Stomach smooth muscle (tissue), 2 donors: ENCODE measurements around the gene KSR1.
A peak's percentile ranks its signal among the peaks of the same experiment; 100 is the strongest.

Experiments
- H3K27ac ChIP-seq: one replicate; pipeline ENCODE4 v1.7.0; 2013; ENCODE audit warnings: mild to moderate bottlenecking, low read length, inconsistent platforms
- H3K27me3 ChIP-seq, 2 donors: one replicate each; pipeline ENCODE4 v1.7.0; 2013; ENCODE audit warnings: low read length in 2 of 2; ENCODE audit not compliant: insufficient read depth in 2 of 2, control insufficient read depth in 1 of 2
- H3K36me3 ChIP-seq, 2 donors: one replicate each; pipeline ENCODE4 v1.7.0; 2013; ENCODE audit warnings: low read length in 2 of 2; ENCODE audit not compliant: control insufficient read depth in 2 of 2, insufficient read depth in 2 of 2
- H3K4me1 ChIP-seq: one replicate; pipeline ENCODE4 v1.7.0; 2013; ENCODE audit warnings: low read length; ENCODE audit not compliant: control insufficient read depth, insufficient read depth
- H3K4me3 ChIP-seq, 2 donors: one replicate each; pipeline ENCODE4 v1.7.0; 2013; ENCODE audit warnings: low read length in 2 of 2
- H3K9ac ChIP-seq, 2 donors: one replicate each; pipeline ENCODE4 v1.7.0; 2013; ENCODE audit warnings: low read length in 2 of 2, mild to moderate bottlenecking in 1 of 2
- H3K9me3 ChIP-seq, 2 donors: one replicate each; pipeline ENCODE4 v1.7.0; 2013; ENCODE audit warnings: low read length in 2 of 2; ENCODE audit not compliant: control insufficient read depth in 2 of 2
- donor health status: healthy.
- donor health status: Pancreatic carcinoma.

The KSR1 gene

GRCh38 chr17:27596566-27597187 lies 140.4 kb downstream of the KSR1 start:
- no peak overlapping the region for H3K4me3 ChIP-seq
- peaks cover 5% of the 10 kb centered on the region for H3K4me1 ChIP-seq
- H3K27me3 ChIP-seq, result no peaks in the 10 kb centered on the region
- no peaks in the 10 kb centered on the region for H3K9me3 ChIP-seq
- no peak overlapping the region for H3K27ac ChIP-seq
- no peak overlapping the region for H3K9ac ChIP-seq
- H3K36me3 ChIP-seq, result peaks cover 10 to 16% of the 10 kb centered on the region in 2 donors

DNA sequence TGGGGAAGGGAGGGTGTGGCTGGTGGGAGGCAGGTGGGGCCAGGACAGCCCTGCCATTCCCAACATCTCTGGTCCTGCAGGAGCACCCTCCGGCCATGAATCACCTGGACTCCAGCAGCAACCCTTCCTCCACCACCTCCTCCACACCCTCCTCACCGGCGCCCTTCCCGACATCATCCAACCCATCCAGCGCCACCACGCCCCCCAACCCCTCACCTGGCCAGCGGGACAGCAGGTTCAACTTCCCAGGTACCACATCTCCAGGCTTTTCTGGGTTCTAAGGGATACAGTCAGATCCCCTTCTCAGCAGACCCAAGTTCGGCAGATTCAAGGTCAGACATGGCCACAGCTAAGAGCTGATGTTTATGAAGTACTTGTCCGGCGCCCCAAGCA lies 140.9 kb downstream of the KSR1 start:
- Histone ChIP-seq H3K4me1 (peaks cover 5% of the 10 kb centered on the region), H3K9ac (no peak overlapping the region), H3K27me3 (no peaks in the 10 kb centered on the region), H3K9me3 (no peaks in the 10 kb centered on the region), H3K27ac (no peak overlapping the region), H3K4me3 (no peak overlapping the region), H3K36me3 (peaks cover 10 to 16% of the 10 kb centered on the region in 2 donors)

DNA sequence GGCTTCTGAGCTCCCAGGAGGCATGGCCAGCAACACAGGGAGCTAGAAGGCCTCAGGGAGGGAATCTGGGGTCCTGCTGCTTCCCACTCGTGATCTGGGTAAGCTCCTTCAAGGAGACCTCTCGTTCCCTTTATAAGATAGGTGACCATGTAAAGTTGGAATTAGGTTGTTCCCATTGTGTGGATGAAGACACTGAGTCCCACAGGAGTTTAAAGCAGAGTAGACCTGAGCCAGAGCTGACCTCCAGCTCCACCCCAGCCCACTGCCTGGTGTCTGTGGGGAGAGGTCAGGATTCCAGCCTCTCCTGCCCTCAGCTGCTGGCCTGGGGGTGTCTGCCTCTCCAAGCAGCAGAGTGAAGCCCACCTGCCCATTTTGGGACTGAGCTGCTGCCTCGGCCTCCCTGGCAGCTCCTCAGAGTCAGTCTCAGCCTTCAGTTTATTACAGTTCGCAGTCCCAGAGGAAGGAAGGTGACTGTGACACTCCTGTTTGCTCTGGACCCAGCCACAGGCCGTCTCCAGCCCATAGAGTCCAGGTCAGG lies 141.6 kb downstream of the KSR1 start:
- Histone ChIP-seq H3K9ac (no peak overlapping the region), H3K27ac (no peak overlapping the region), H3K4me1 (peaks cover 5% of the 10 kb centered on the region), H3K36me3 (peaks cover 9 to 12% of the 10 kb centered on the region in 2 donors), H3K4me3 (no peak overlapping the region), H3K9me3 (no peaks in the 10 kb centered on the region), H3K27me3 (no peaks in the 10 kb centered on the region)

DNA sequence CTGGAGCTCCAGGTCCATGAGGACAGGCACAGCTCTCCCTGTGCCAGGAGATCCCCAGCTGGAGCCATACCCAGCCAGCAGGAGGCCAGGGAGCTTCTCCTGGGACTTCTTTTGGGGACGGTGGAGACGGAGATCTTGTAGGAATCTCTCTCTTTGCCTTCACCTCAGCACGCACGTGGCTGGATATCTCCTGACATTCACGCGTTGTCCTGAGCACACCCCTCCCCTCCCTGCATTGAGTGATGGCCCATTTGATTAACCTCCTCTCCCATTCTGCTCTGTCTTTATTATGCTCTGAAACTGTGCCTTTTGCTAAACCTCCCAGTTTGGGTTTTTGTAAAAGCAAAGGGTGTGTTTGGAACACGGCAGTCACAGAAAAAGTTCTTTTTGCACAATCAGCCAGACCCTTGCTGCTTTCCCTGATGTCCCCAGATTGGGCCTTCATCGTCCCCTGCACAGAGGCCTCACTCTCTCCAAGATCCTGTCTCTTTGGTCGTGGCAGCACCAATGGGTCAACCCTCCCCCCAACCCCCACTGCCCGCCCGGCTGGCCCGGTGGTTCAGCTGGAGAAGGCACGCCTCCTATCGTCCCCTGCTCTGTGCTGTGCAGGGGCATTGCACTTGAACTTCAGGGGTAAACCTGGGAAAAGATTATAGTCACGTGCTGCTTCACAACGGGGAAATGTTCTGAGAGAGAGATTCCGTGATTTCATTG lies 142.2 kb downstream of the KSR1 start:
- Histone ChIP-seq H3K4me1 (peaks cover 5% of the 10 kb centered on the region), H3K4me3 (no peak overlapping the region), H3K9ac (no peak overlapping the region), H3K27ac (no peak overlapping the region), H3K36me3 (peaks cover 7 to 12% of the 10 kb centered on the region in 2 donors), H3K27me3 (no peaks in the 10 kb centered on the region), H3K9me3 (no peaks in the 10 kb centered on the region)

- no peak overlapping the region for H3K27ac ChIP-seq
- no peak overlapping the region for H3K9ac ChIP-seq
- H3K27me3 ChIP-seq, result no peaks in the 10 kb centered on the region
- peaks cover 14 to 24% of the 10 kb centered on the region in 2 donors for H3K36me3 ChIP-seq
- no peaks in the 10 kb centered on the region for H3K9me3 ChIP-seq
- no peak overlapping the region for H3K4me3 ChIP-seq
- H3K4me1 ChIP-seq, result peaks cover 5% of the 10 kb centered on the region
These were observed 144.2 kb downstream of the KSR1 start for GRCh38 chr17:27600471-27600870.

DNA sequence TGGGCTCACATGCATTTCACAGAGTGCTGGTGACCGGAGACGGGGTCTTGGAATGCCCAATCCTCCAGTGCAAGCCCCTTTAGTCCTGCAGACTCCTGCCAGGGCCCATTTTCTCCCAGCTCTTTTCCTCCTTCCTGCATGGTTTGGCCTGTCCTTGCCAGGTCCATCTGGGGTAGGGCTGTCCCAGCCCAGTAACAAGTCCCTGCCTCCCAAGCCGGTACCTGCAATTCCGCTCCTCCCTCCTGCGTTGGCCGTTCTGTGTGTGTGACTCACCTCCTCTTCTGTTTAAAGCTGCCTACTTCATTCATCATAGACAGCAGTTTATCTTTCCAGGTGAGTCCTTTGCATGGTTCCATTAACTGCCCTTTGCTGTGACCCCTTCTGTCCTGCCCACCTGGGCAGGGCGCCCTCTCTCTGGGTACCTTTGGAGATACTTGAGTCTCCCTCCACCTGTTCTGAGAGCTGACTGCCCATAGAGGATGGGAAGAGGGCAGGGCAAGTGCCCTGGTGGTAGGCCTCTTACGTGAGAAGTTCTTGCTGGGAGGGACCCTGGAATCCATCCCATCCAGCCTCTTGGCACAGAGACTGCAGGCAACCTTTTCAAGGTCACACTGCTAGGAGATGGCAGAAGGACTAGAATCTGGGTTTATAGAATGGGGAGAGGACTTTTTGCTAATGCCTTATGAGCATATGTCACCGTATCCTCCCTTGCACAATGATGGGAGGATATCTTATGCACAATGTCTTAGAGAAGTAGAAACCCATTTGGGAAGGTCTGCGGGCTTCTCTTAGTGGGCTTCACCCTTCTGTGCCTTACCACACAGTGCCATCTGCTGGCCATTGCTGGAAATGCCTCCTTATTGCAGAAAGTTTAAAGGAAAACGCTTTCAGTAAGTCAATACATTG lies 145.1 kb downstream of the KSR1 start:
- H3K36me3 ChIP-seq, result peaks cover 17 to 28% of the 10 kb centered on the region in 2 donors
- H3K4me3 ChIP-seq, result peak overlapping the region in 1 of 2 donors; percentile 35
- no peaks in the 10 kb centered on the region for H3K9me3 ChIP-seq
- H3K9ac ChIP-seq, result no peak overlapping the region
- H3K27me3 ChIP-seq, result no peaks in the 10 kb centered on the region
- no peak overlapping the region for H3K27ac ChIP-seq
- peaks cover 5% of the 10 kb centered on the region for H3K4me1 ChIP-seq

GRCh38 chr17:27601975-27602302 lies 145.7 kb downstream of the KSR1 start:
- peaks cover 17 to 30% of the 10 kb centered on the region in 2 donors for H3K36me3 ChIP-seq
- no peaks in the 10 kb centered on the region for H3K27me3 ChIP-seq
- no peak overlapping the region for H3K9ac ChIP-seq
- H3K27ac ChIP-seq, result no peak overlapping the region
- H3K4me3 ChIP-seq, result no peak overlapping the region
- H3K4me1 ChIP-seq, result peaks cover 5% of the 10 kb centered on the region
- H3K9me3 ChIP-seq, result no peaks in the 10 kb centered on the region

- no peaks in the 10 kb centered on the region for H3K9me3 ChIP-seq
- no peak overlapping the region for H3K27ac ChIP-seq
- H3K36me3 ChIP-seq, result peaks cover 15 to 31% of the 10 kb centered on the region in 2 donors
- H3K27me3 ChIP-seq, result no peaks in the 10 kb centered on the region
- H3K4me1 ChIP-seq, result peaks cover 5% of the 10 kb centered on the region
- H3K4me3 ChIP-seq, result no peak overlapping the region
- H3K9ac ChIP-seq, result no peak overlapping the region
These were observed 146.6 kb downstream of the KSR1 start for GRCh38 chr17:27602721-27603420.

GRCh38 chr17:27603421-27603770 lies 147.1 kb downstream of the KSR1 start:
- peaks cover 16 to 33% of the 10 kb centered on the region in 2 donors for H3K36me3 ChIP-seq

More at GRCh38 chr17:27603421-27603770, 147.1 kb downstream of the KSR1 start:
- no peaks in the 10 kb centered on the region for H3K27me3 ChIP-seq
- no peak overlapping the region for H3K4me3 ChIP-seq
- H3K27ac ChIP-seq, result no peak overlapping the region
- H3K9me3 ChIP-seq, result no peaks in the 10 kb centered on the region
- H3K4me1 ChIP-seq, result peaks cover 5% of the 10 kb centered on the region
- H3K9ac ChIP-seq, result no peak overlapping the region
